IPS-NIHi11 (cell line): ENCODE results near the gene SOD1.
"Not testable (repeated sequence)": the region's sequence is repeated elsewhere in the genome, so short reads cannot be mapped to it uniquely, and the experiment has no call there.

Experiments used
- DNase-seq: peaks from one replicate; pipeline ENCODE4 v3.0.0; 2012; ENCODE audit warnings: mixed read lengths, low spot score

The SOD1 gene

DNA sequence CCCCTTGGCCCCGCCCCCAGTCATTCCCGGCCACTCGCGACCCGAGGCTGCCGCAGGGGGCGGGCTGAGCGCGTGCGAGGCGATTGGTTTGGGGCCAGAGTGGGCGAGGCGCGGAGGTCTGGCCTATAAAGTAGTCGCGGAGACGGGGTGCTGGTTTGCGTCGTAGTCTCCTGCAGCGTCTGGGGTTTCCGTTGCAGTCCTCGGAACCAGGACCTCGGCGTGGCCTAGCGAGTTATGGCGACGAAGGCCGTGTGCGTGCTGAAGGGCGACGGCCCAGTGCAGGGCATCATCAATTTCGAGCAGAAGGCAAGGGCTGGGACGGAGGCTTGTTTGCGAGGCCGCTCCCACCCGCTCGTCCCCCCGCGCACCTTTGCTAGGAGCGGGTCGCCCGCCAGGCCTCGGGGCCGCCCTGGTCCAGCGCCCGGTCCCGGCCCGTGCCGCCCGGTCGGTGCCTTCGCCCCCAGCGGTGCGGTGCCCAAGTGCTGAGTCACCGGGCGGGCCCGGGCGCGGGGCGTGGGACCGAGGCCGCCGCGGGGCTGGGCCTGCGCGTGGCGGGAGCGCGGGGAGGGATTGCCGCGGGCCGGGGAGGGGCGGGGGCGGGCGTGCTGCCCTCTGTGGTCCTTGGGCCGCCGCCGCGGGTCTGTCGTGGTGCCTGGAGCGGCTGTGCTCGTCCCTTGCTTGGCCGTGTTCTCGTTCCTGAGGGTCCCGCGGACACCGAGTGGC lies at the start of gene SOD1:
TSS of gene SOD1 (plus strand) at position 158 of the 723 bp plus-strand sequence. CDS start at position 235, 77 bp downstream.
- peak; percentile 97 for DNase-seq

DNA sequence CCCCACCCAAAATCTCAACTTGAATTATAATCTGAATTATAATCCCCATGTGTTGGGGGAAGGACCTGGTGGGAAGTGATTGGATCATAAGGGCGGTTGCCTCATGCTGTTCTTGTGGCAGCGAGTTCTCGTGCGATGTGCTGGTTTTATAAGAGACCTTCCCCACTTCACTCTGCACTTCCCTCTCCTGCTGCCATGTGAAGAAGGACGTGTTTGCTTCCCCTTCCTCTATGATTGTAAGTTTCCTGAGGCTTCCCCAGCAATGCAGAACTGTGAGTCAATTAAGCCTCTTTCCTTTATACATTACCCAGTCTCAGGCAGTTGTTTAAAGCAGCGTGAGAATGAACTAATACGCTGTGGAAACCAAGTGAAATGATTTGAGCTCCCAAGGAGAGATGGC lies 48.0 kb upstream of the SOD1 start:
- no peak for DNase-seq

DNA sequence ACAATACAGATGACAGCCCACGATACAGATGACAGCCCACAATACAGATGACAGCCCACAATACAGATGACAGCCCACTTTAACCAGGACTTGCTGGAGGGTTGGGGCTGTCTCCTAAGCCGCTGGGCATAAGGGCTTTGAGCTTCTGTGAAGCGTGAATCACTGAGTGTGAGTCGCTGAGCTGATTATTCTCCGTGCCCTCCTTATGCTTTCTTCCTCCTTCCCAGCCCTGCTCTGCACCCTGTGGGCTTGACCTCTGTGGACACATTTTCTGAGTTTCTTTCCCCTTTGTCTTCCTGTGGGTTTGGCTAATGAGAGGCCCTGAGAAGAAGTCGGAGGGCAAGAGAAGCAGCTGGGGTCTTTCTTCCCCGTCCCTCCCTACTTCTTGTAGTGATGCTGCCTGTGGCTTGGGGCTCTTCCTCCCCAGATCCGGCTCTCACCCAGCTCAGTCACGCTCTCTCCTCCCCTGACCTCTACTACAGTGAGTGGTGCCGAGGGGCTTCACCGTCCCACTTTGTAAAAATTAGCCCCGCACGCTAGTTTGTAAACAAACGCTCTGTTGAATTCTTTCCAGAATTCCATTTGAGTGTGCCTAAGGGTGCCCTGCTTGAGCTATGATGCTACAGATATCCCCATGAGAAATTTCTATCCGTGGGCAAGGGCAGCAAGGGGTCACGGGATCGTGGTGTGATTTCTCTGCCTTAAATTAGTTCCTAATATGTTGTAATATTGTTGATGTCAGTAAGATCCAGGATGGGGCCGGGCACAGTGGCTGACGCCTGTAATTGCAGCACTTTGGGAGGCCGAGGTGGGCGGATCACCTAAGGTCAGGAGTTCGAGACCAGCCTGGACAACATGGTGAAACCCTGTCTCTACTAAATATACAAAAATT lies 46.4 kb upstream of the SOD1 start:
- DNase-seq: no peak

DNA sequence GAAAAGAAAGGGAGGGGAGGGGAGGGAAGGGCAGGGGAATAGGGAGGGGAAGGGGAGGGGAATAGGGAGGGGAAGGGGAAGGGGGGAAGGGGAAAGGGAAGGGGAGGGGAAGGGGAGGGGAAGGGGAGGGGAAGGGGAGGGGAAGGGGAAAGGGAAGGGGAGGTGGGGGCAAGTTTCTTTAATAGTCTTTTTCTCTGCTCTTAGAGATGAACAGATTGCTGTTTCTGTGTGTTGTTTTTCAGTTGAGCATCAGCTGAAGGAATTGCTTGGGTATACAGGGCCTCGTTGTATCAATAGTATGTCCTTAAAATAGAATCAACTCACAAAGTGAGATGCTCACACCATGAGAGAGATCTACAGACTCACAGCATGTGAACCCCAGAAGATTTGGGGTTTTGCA lies 44.8 kb upstream of the SOD1 start:
- no peak for DNase-seq

DNA sequence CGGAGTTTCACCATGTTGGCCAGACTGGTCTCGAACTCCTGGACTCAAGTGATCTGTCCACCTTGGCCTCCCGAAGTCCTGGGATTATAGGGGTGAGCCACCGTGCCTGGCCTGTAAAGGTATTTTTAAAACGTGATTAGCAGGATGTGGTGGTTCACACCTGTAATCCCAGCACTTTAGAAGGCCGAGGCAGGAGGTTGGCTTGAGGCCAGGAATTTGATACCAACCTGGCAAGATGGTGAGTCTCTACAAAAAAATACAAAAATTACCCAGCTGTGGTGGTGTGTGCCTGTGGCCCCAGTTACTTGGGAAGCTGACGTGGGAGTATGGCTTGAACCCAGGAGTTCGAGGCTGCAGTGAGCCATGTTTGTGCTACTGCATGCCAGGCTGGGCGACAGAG lies 43.3 kb upstream of the SOD1 start:
- DNase-seq: no peak

DNA sequence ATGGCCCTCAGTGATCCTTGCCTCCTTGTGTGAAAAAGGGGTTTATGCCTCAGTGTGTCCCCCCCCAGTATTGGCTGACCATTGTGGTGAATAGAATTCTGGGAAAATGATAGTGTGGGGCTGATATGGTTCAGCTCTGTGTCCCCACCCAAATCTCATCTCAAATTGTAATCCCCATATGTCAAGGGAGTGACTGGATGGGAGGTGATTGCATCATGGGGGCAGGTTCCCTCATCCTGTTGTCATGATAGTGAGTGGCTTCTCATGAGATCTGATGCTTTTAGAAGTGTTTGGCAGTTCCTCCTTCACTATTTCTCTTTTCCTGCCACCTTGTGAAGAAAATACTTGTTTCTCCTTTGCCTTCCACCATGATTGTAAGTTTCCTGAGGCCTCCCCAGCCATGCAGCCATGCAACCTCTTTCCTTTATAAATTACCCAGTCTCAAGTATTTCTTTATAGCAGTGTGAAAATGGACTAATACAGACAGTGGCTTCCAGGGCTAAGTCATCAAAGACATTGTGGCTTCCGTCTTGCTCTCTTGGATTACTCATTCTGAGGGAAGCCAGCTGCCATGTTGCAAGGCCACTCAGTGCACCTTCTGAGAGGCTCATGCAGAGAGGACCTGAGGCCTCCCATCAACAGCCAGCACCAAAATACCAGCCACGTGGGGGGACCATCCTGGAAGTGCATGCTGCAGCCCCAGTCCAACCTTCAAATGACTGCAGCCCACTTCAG lies 40.6 kb upstream of the SOD1 start:
- no peak for DNase-seq

DNA sequence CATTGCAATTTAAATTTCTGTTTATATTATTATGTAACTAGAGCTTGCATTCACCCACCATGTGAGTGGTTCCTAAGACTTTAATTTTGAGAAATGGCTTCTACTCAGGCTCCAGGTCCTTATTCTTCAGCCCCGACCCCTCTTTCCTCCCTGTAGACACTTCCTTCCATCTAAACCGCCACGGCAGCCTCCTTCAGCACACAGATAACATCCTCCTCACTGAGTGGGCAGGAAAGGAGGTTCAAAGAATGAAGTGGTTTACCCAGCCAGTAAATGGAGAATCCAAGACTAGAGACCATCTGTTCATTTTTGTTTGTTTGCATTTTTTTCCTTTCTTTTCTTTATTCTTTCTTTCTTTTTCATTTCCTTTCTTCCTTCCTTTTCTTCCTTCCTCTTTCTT lies 37.1 kb upstream of the SOD1 start:
- DNase-seq: no peak

DNA sequence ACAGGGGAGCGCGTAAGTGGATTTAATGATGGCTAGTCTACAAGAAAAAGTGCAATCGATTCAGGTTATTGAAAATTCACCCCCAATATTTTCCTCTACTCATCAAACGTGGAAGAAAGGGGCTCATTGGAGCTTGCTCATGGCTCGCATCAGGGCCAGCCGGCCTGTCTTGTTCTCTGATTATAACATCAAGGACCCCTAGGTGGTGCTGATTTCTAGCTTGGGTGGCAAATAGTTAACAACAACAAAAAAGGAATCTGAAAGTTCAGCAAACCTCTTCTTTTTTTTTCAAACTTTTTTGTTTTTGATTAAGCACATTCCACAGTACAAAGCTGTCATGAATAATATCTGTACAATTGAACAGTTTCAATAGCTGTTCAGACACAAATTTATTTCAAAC lies 35.8 kb upstream of the SOD1 start:
- peak; percentile 36 for DNase-seq

DNA sequence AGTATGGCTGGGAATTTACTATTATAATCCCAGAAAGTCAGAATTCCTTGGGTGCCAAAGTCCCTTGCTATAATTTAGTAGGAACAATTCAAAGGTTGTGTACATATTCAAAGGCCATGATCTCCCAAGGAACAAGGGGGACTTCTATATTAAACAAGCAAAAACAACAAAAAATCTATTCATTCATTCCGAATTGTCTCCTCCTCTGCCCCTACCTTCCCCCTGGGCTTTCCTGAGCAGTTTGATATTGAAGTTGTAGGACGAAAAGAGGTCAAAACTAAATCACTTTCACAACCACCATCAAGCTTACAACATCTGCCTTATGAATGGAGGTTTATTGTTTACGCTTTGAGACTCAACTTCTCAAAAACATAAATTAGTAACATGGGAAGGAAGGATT lies 35.3 kb upstream of the SOD1 start:
- no peak for DNase-seq

DNA sequence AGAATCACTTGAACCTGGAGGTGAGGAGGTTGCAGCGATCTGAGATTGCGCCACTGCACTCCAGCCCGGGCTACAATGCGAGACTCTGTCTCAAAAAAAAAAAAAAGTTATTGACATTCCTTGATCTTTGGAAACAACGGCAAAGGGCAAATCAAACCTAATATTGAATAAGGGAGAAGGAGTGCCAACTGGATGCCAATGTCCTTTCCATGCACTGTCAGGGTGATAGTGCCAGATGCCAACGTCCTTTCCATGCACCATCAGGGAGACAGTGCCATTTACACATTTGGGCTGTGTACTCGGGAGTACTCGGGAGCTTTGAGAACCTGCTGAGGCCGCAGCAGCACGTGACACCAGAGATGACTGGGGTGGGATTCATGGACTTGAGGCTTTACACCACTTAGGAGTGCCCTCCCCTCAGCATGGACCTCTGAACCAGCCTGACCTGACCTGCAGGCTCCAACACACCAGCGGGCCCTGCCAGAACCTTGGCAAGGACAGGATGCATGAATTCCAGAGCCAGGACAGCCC lies 34.5 kb upstream of the SOD1 start:
- no peak for DNase-seq

DNA sequence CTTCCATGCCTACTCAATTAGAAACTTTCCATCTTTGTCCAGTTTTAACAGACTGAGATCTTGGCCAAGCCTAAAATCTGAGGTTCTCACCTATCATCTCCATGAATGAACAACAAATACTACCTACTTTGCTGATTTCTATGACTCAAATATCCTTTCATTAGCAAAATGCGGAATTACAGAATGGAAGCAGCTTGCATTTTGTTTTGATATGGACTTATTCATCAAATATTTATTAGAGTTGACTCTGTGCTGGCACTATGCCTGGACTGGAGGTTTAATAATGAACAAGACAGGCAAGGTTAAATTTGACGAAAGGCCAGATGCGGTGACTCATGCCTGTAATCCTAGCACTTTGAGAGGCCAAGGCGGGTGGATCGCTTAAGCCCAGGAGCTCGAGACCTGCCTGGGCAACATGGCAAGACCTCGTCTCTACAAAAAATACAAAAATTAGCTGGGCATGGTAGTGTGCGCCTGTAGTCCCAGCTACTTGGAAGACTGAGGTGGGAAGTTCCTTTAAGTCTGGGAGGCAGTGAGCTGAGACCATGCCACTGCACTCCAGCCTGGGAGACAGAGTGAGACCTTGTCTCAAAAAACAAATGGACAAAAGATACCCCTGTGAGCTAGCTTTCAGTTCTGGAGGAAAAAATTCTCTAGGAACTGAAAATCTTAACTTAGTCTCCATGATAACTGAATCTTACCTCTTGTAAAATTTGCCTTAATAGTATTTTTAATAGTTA lies 29.4 kb upstream of the SOD1 start:
- DNase-seq: peak; percentile 26

DNA sequence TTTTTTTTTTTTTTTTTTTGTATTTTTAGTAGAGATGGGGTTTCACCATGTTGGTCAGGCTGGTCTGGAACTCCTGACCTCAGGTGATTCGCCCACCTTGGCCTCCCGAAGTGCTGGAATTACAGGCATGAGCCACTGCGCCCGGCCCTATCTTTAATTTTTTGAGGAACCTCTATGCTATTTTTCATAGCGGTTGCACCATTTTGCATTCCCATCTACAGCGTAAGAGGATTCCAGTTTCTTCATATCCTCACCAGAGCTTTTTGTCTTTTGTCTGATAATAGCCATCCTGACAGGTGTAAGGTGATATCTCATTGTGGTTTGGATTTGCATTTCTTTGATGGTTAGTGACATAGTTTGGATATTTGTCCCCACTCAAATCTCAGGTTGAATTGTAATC lies 27.6 kb upstream of the SOD1 start:
- DNase-seq: not testable (repeated sequence)

DNA sequence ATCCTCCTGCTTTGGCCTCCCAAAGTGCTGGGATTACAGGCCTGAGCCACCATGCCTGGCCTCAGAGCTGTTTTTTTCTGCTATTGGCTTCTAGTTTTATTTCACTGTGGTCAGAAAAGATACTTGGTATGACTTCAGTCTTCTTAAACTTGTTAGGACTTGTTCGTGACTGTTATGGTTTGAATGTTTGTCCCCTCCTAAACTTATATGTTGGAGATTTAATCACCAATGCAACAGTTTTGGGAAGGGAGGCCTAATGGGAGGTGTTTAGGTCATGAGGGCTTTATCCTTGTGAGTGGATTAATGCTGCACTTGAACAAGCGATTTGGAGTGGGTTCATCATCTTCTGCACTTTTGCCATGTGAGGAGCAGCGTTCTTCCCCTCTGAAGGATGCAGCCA lies 24.5 kb upstream of the SOD1 start:
- no peak for DNase-seq

DNA sequence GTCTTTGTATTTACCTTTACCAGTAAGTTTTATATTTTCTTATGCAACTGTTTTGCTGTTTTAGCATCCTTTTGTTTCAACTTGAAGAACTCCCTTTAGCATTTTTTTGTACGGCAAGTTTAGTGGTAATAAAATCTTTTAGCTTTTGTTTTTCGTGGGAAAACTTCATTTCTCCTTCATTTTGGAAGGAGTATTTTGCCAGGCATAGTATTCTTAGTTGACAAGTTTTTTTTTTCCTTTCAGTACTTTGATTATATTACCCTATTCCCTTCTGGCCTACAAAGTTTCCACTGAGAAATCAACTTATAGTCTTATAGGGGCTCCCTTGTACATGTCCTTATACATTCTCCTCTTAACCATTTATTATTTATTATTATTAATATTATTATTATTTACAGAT lies 22.6 kb upstream of the SOD1 start:
- DNase-seq: no peak

DNA sequence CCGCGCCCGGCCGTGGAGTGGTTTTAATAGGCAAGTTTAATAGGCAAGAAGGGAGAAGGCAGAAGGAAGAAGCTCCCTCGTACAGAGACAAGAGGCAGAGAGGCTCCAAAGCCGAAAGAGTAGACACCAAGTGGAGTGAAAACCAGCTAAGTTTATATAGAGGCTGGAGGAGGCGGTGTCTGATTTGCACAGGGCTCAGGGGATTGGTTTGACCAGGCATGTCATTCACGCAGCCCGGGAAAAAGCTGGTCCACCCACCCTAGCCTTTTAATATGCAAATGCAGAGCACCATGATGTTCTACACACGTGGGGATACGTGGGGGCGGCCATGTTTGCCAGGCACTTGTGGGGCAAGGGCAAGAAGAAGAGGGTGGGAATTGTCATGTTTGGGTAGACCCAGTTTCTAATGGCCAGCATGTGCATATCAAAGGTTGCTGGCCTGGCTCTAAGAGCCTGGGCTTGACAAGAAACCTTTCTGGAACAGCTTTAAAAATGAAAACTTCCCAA lies 18.0 kb upstream of the SOD1 start:
- no peak for DNase-seq

DNA sequence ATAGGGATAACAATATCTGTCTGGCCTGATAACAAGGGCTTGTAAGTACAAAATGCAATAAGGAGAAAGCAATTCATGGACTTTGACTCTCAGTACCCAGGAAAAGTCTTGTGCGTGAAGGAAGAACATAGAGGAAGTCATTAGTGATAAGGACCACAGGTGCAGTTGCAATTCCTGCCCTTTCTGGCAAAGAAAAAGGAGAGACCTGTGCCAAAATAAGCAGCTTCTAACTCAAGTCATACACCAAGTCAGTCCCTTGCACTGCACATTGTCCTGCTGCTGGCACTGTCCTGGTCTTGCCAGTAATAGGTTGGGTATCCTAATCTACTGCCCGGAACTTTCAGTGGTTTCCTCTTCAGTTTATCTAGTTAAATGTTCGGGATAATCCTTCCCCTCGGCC lies 14.8 kb upstream of the SOD1 start:
- DNase-seq: no peak

DNA sequence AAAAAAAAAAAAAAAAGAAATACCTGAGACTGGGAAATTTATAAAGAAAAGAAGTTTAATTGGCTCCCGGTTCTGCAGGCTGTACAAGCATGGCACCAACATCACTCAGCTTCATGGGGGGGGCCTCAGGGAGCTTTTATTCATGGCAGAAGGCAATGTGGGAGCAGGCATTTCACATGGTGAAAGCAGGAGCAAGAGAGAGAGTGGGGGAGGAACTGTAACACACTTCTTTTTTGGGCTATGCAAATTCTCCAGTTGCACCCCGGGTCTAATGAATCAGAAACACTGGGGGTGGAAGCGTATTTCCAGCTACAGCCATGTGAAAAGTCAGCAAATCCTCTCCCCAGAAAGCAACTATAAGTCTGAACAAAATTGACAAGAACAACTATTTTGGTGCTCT lies 11.8 kb upstream of the SOD1 start:
- DNase-seq: no peak

DNA sequence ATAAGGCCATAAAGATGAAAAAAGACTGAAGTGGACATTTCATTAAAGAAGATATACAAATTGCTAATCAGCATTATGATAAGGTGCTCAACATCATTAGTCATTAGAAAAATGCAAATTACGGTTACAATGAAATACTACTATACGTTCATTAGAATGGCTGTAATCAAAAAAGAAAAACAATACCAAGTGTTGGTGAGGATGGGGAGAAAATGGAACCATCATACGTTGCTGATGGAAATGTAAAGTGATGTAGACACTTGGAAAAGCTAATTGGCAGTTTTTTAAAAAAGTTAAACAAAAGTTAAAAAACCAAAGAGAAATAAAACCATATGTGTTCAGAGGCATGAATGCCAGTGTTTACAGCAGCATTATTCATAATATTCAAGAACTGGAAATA lies 8.6 kb upstream of the SOD1 start:
- no peak for DNase-seq

DNA sequence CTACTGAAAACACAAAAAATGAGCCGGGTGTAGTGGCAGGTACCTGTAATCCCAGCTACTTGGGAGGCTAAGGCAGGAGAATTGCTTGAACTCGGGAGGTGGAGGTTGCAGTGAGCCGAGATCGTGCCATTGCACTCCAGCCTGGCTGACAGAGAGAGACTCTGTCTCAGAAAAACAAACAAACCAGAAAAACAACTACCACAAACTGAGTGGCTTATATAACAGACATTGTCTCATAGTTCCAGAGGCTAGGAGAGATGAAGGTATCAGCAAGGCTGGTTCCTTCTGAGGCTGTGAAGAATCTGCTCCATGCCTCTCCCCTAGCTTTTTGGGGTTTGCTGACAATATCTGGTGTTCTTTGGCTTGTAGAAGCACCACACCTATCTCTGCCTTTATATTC lies 8.0 kb upstream of the SOD1 start:
- not testable (repeated sequence) for DNase-seq

DNA sequence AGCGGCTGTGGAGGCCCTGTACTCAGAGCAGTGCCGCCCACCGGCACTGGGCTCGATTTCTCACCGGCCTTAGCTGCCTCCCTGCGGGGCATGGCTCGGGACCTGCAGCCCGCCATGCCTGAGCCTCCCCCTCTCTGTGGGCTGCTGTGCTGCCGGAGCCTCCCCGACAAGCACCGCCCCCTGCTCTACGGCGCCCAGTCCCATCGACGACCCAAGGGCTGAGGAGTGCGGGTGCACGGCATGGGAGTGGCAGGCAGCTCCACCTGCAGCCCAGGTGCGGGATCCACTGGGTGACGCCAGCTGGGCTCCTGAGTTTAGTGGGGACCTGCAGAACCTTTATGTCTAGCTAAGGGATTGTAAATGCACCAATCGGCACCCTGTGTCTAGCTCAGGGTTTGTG lies 5.2 kb upstream of the SOD1 start:
- DNase-seq: no peak

DNA sequence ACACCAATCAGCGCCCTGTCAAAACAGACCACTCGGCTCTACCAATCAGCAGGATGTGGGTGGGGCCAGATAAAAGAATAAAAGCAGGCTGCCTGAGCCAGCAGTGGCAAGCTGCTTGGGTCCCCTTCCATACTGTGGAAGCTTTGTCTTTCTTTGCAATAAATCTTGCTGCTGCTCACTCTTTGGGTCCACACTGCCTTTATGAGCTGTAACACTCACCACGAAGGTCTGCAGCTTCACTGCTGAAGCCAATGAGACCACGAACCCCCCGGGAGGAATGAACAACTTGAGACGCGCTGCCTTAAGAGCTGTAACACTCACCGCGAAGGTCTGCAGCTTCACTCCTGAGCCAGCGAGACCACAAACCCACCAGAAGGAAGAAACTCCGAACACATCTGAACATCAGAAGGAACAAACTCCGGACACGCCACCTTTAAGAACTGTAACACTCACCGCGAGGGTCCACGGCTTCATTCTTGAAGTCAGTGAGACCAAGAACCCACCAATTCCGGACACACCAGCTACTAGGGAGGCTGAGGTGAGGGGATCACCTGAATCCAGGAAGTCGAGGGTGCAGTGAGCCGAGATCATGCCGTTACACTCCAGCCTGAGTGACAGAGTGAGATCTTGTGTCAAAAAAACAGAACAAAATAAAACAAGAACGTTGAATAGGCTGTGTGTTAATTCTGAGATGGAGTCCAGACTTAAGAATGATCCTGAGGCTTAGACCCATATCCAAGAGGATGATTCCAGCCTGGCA lies 4.5 kb upstream of the SOD1 start:
- not testable (repeated sequence) for DNase-seq
